ENCODE measurements around the gene MPG. TPM values are rescaled to one million over a fixed set of nuclear protein-coding genes. Genes with fewer than 3 reads are reported as not detected.

MPG gene
- total and polyA plus RNA-seq, 2 experiments from 2014 or later = 38.0 to 91.1 TPM

DNA sequence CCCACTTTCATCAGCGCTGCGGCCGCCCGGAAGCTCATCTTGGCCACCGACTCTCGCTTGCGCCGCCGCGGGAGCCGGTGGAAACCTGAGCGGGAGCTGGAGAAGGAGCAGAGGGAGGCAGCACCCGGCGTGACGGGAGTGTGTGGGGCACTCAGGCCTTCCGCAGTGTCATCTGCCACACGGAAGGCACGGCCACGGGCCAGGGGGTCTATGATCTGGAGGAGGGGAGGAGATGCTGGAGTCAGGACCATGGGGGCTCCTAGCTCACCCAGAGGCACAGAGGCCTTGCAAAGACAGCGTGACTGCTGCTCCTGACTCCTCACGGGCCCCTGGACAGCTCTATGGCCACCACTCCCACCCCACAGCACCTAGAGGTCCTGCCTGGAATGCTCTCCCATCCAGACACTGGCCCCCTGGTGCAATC lies 15.0 kb upstream of the MPG start:
- Mint-ChIP-seq H3K4me3 (no peak overlapping the region), H3K9me3 (no peaks in the 10 kb centered on the region), H3K27me3 (ENCODE audit: insufficient read depth, low read depth, poor library complexity) (peaks cover 12% of the 10 kb centered on the region), H3K4me1 (peaks cover 11% of the 10 kb centered on the region), H3K36me3 (ENCODE audit: low read depth) (peaks cover 28% of the 10 kb centered on the region), H3K27ac (no peak overlapping the region)
- no peak for ATAC-seq
- Histone ChIP-seq H3K4me2 (no peak overlapping the region), H3F3A (replicated peaks; ENCODE audit: low read depth) (no peaks in the 10 kb centered on the region), H3K79me2 (replicated peaks; ENCODE audit: insufficient read depth) (no peaks in the 10 kb centered on the region), H2AFZ (no peak overlapping the region), H4K20me1 (replicated peaks; ENCODE audit: insufficient read depth) (no peaks in the 10 kb centered on the region; the same call in 1 of the 2 replicates), H3K36me3 (ENCODE audit: insufficient read depth) (no peaks in the 10 kb centered on the region), H3K9me2 (ENCODE audit: insufficient read depth) (no peaks in the 10 kb centered on the region), H3K27me3 (ENCODE audit: insufficient read depth) (no peaks in the 10 kb centered on the region), H3K27ac (ENCODE audit: low read depth) (no peak overlapping the region), H3K4me3 (no peak overlapping the region), H3K4me1 (ENCODE audit: insufficient read depth) (no peaks in the 10 kb centered on the region; the same call in 1 of the 2 replicates)
- no peak for DNase-seq (ENCODE audit: low spot score)
- no peak for TF ChIP-seq POLR2AphosphoS5 (IDR thresholded peaks at IDR 0.05; ENCODE audit: low read depth)
- no peak for TF ChIP-seq EZH2 (IDR thresholded peaks at IDR 0.05; ENCODE audit: low read depth, unreplicated experiment)
- TF ChIP-seq REST (IDR thresholded peaks at IDR 0.05; ENCODE audit: unreplicated experiment) = no peak
- no peak for TF ChIP-seq ZNF114 (CRISPR knock-in tag; IDR thresholded peaks at IDR 0.05)
- no peak for TF ChIP-seq NANOG (IDR thresholded peaks at IDR 0.05; ENCODE audit: borderline replicate concordance)
- TF ChIP-seq, protein P1, sequence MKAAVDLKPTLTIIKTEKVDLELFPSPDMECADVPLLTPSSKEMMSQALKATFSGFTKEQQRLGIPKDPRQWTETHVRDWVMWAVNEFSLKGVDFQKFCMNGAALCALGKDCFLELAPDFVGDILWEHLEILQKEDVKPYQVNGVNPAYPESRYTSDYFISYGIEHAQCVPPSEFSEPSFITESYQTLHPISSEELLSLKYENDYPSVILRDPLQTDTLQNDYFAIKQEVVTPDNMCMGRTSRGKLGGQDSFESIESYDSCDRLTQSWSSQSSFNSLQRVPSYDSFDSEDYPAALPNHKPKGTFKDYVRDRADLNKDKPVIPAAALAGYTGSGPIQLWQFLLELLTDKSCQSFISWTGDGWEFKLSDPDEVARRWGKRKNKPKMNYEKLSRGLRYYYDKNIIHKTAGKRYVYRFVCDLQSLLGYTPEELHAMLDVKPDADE (IDR thresholded peaks at IDR 0.05) = no peak
- no peak for TF ChIP-seq CREB1 (CRISPR knock-in tag; IDR thresholded peaks at IDR 0.05; ENCODE audit: low read depth)
- no peak for TF ChIP-seq EZH2phosphoT487 (IDR thresholded peaks at IDR 0.05; ENCODE audit: unreplicated experiment)
- no peak for TF ChIP-seq ZNF331 (CRISPR knock-in tag; IDR thresholded peaks at IDR 0.05; ENCODE audit: low read depth)
- no peak for TF ChIP-seq JUNB (IDR thresholded peaks at IDR 0.05; ENCODE audit: unreplicated experiment)
- no peak for TF ChIP-seq CTCF (conservative IDR thresholded peaks at IDR 0.05; ENCODE audit: low read depth in 2 of 2)
- TF ChIP-seq, protein P2, sequence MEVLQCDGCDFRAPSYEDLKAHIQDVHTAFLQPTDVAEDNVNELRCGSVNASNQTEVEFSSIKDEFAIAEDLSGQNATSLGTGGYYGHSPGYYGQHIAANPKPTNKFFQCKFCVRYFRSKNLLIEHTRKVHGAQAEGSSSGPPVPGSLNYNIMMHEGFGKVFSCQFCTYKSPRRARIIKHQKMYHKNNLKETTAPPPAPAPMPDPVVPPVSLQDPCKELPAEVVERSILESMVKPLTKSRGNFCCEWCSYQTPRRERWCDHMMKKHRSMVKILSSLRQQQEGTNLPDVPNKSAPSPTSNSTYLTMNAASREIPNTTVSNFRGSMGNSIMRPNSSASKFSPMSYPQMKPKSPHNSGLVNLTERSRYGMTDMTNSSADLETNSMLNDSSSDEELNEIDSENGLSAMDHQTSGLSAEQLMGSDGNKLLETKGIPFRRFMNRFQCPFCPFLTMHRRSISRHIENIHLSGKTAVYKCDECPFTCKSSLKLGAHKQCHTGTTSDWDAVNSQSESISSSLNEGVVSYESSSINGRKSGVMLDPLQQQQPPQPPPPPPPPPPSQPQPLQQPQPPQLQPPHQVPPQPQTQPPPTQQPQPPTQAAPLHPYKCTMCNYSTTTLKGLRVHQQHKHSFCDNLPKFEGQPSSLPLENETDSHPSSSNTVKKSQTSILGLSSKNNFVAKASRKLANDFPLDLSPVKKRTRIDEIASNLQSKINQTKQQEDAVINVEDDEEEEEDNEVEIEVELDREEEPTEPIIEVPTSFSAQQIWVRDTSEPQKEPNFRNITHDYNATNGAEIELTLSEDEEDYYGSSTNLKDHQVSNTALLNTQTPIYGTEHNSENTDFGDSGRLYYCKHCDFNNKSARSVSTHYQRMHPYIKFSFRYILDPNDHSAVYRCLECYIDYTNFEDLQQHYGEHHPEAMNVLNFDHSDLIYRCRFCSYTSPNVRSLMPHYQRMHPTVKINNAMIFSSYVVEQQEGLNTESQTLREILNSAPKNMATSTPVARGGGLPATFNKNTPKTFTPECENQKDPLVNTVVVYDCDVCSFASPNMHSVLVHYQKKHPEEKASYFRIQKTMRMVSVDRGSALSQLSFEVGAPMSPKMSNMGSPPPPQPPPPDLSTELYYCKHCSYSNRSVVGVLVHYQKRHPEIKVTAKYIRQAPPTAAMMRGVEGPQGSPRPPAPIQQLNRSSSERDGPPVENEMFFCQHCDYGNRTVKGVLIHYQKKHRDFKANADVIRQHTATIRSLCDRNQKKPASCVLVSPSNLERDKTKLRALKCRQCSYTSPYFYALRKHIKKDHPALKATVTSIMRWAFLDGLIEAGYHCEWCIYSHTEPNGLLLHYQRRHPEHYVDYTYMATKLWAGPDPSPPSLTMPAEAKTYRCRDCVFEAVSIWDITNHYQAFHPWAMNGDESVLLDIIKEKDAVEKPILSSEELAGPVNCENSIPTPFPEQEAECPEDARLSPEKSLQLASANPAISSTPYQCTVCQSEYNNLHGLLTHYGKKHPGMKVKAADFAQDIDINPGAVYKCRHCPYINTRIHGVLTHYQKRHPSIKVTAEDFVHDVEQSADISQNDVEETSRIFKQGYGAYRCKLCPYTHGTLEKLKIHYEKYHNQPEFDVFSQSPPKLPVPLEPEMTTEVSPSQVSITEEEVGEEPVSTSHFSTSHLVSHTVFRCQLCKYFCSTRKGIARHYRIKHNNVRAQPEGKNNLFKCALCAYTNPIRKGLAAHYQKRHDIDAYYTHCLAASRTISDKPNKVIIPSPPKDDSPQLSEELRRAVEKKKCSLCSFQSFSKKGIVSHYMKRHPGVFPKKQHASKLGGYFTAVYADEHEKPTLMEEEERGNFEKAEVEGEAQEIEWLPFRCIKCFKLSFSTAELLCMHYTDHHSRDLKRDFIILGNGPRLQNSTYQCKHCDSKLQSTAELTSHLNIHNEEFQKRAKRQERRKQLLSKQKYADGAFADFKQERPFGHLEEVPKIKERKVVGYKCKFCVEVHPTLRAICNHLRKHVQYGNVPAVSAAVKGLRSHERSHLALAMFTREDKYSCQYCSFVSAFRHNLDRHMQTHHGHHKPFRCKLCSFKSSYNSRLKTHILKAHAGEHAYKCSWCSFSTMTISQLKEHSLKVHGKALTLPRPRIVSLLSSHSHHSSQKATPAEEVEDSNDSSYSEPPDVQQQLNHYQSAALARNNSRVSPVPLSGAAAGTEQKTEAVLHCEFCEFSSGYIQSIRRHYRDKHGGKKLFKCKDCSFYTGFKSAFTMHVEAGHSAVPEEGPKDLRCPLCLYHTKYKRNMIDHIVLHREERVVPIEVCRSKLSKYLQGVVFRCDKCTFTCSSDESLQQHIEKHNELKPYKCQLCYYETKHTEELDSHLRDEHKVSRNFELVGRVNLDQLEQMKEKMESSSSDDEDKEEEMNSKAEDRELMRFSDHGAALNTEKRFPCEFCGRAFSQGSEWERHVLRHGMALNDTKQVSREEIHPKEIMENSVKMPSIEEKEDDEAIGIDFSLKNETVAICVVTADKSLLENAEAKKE (CRISPR knock-in tag; IDR thresholded peaks at IDR 0.05) = no peak
- TF ChIP-seq STAT1 (IDR thresholded peaks at IDR 0.05; ENCODE audit: unreplicated experiment) = no peak

Data from GM23338 (cell line).